ENCODE data around the gene ATG10.

DNA sequence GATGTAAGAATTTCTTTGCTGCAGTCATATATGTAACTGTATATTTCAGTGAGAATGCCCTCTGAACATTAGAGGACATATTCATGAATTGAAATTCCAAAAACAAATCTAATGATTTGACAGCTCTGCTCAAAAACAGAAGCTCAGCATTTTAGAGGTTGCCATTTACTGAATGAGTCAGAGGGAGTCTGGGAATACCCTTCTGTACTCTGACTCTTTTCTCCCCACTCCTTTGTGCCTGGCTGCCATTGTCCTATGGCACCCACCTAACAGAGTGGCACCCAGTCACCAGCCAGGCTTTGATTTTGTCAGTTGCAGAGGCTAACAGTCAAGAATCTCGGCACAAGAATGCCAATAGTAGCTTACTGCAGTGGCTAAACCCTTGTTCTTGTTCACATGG is 133.6 kb downstream of the ATG10 start:
- TF ChIP-seq CREB1 (IDR thresholded peaks at IDR 0.05; ENCODE audit: low read depth) (no peak), NFIC (IDR thresholded peaks at IDR 0.05) (no peak), TAF1 (IDR thresholded peaks at IDR 0.05; ENCODE audit: low read depth) (no peak), TCF12 (IDR thresholded peaks at IDR 0.05; ENCODE audit: low read depth) (no peak), EP300 (IDR thresholded peaks at IDR 0.05; ENCODE audit: borderline replicate concordance) (no peak), CEBPB (IDR thresholded peaks at IDR 0.05) (no peak), FOXM1 (IDR thresholded peaks at IDR 0.05; ENCODE audit: borderline replicate concordance, low read depth) (no peak)
